T-helper 2 cell treated with Interferon-gamma antibody and Interleukin-4, amounts not matched to agents 100 ng/mL and 5 ng/mL, for 36 hours (primary cell): Measurements from ENCODE around the gene SMAD3. TPM values are rescaled to one million over a fixed set of nuclear protein-coding genes. Genes with fewer than 3 reads are reported as not detected.

Experiments used
- intact Hi-C: fragments of 100-400 bp; cut with micrococcal nuclease; formaldehyde crosslinking; loops from one replicate; pipeline ENCODE4 v1.15.1; 2023
- total RNA-seq: library from RNA; stranded (reverse); gene quantifications from 2 replicates; pipeline ENCODE4 v1.2.3, GENCODE V29; 2022

Gene SMAD3
- total RNA-seq, 1 donor from 2014 or later, result 75.6 TPM

- intact Hi-C loops, result no loop called here
Measured at GRCh38 chr15:67092752-67093503, 27.5 kb downstream of the SMAD3 start.

GRCh38 chr15:67093504-67093862, 28.1 kb downstream of the SMAD3 start:
- intact Hi-C loops, result no loop called here

- intact Hi-C loops, result no loop called here
Measured at GRCh38 chr15:67094001-67094826, 28.8 kb downstream of the SMAD3 start.

- intact Hi-C loops, result no loop called here
Measured at GRCh38 chr15:67095912-67096311, 30.5 kb downstream of the SMAD3 start.

- intact Hi-C loops, result no loop called here
Measured at GRCh38 chr15:67096546-67097294, 31.3 kb downstream of the SMAD3 start.

GRCh38 chr15:67097424-67097823, 32.0 kb downstream of the SMAD3 start:
- intact Hi-C loops, result no loop called here

GRCh38 chr15:67097930-67098740, 32.7 kb downstream of the SMAD3 start:
- intact Hi-C loops, result no loop called here

GRCh38 chr15:67098768-67099282, 33.4 kb downstream of the SMAD3 start:
- intact Hi-C loops, result no loop called here

- intact Hi-C loops, result loop anchor here (5.0 kb wide), 1 partner anchor 33 kb away; the partner anchor contains the start of gene SMAD3
Measured at GRCh38 chr15:67100124-67100791, 34.9 kb downstream of the SMAD3 start.

GRCh38 chr15:67100801-67101581, 35.6 kb downstream of the SMAD3 start:
- intact Hi-C loops, result loop anchor here (1.0 to 5.0 kb wide), 5 partner anchors 10 to 34 kb away; partner anchors contain the start of gene SMAD3

GRCh38 chr15:67101911-67102598, 36.7 kb downstream of the SMAD3 start:
- intact Hi-C loops, result loop anchor here (1.0 to 5.0 kb wide), 6 partner anchors 11 to 35 kb away; partner anchors contain the start of gene SMAD3

GRCh38 chr15:67102599-67102929, 37.2 kb downstream of the SMAD3 start:
- intact Hi-C loops, result loop anchor here (1.0 to 5.0 kb wide), 2 partner anchors 17 to 35 kb away; partner anchors contain the start of gene SMAD3

GRCh38 chr15:67103021-67103420, 37.6 kb downstream of the SMAD3 start:
- intact Hi-C loops, result loop anchor here (5.0 kb wide), 1 partner anchor 36 kb away; the partner anchor contains the start of gene SMAD3

- intact Hi-C loops, result loop anchor here (5.0 kb wide), 1 partner anchor 36 kb away; the partner anchor contains the start of gene SMAD3
Measured at GRCh38 chr15:67103432-67103831, 38.0 kb downstream of the SMAD3 start.

- intact Hi-C loops, result loop anchor here (5.0 kb wide), 1 partner anchor 37 kb away; the partner anchor contains the start of gene SMAD3
Measured at GRCh38 chr15:67103869-67104268, 38.5 kb downstream of the SMAD3 start.

GRCh38 chr15:67104510-67104909, 39.1 kb downstream of the SMAD3 start:
- intact Hi-C loops, result loop anchor here (5.0 kb wide), 1 partner anchor 37 kb away; the partner anchor contains the start of gene SMAD3

GRCh38 chr15:67105065-67105951, 39.9 kb downstream of the SMAD3 start:
- intact Hi-C loops, result no loop called here
